CD4-positive, alpha-beta T cell treated with Interleukin-4 for 4 hours (primary cell): Measurements from ENCODE around the gene MYRF.

Experiments used
- DNase-seq: peaks from one replicate; pipeline ENCODE4 v3.0.0-alpha.2; 2020

Gene MYRF

DNA sequence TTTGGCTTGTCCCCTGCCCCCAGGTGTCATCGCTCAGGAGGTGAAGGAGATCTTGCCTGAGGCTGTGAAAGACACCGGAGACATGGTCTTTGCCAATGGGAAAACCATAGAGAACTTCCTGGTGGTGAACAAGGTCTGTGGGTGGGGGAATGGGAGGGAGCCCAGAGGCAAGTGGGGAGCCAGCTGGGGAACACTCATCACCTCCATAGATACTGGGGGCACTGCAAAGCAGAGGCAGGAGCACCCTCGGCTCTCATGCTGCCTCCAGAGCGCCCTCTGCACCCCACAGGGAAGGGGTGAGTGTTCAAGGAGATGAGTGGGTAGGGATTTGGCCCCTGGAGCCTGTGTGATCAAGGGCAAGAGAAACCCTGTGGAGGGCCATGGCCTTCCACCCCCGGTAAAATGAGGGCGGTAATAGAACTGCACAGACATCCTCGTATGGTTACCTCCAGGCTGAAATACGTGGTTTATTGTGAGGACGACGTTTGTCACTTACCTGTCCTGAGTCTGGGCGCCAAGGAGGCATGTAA is 26.0 kb downstream of the MYRF start:
- no peak for DNase-seq

DNA sequence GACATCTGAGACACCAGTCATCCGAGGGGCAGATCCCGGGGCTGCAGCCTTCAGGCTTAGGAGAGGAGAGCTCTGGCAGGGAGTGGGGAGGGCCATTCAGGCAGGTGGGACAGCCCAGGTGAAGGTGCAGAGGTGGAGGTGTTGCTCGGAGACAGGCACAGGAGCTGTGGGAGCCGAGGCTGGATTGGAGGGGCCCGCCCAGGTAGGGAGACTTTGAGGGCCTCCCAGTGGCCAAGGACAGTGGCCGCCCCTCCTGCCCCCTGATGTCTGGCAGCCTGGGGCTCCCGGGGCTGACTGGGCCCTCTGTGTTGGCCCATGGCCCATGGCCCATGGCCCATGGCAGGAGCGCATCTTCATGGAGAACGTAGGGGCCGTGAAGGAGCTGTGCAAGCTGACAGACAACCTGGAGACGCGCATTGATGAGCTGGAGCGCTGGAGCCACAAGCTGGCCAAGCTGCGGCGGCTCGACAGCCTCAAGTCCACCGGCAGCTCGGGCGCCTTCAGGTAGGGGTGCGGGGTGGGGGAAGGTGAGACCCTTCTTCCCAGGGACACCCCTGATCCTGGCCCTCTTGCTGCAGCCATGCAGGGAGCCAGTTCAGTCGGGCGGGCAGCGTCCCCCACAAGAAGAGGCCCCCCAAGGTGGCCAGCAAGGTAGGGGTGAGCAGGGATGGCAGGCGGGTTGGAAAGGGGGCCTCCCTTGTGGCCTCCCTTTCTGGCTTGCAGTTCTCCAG is 26.6 kb downstream of the MYRF start:
- no peak for DNase-seq

DNA sequence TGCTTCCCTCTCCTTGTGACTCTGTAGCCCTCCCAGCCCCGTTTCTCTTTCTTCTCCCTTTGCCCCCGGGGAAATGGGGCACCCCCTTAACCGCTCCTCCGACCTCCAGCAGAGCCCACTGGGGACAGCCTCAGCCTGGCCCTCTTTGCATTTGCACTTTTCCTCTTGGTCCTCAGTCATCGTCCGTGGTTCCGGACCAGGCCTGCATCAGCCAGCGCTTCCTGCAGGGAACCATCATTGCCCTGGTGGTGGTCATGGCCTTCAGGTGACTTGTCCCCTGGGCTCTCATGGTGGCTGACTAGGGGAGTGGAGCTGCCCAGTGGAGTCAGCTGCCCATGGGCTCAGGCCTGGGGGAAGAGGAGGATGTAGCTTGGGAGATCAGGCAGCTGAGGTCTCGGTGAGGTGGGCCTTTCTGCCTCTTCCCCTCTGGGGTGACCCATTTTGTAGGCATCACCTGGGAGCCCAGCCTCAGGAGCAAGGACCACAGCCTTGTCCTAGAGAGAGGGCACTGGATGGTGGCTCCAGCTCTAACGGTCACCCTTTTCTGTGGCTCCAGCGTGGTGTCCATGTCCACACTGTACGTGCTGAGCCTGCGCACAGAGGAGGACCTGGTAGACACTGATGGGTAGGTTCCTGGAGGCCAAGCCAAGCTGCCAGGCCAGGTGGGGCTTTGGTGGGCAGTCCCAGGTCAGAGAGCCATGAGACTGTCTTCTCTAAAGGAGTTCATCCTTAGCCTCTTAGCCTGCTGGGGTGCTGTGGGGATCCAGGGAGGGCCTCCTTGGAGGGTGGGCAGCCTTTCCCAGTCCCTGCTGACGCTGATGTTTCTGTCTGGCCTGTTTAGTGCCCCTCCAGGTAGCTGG is 27.5 kb downstream of the MYRF start:
- no peak for DNase-seq

- no peak for DNase-seq
Measured at GRCh38 chr11:61780581-61781162, 28.2 kb downstream of the MYRF start.

- DNase-seq, result no peak
Measured at GRCh38 chr11:61781585-61781984, 29.1 kb downstream of the MYRF start.

DNA sequence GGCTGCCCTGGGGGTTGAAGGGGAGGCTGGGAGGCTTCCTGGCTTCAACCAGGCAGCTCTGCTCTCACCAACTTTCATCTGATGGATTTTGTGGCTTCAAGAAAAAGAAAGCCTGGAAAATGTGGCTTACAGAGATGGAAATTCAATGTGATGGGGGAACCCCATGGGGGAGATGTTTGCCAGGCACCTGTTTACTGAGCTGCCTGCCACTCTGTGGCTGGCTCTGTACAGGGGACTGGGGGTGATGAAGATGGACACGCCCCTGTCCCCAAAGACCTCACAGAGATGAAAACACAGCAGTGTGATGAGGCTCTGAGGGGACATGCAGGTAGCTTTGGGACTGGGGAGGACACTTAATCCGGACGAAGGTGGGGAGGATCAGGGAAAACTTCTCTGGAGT is 29.9 kb downstream of the MYRF start:
- DNase-seq, result no peak

GRCh38 chr11:61782841-61783240 is 30.4 kb downstream of the MYRF start:
- DNase-seq, result no peak

GRCh38 chr11:61783717-61784505 is 31.5 kb downstream of the MYRF start:
- no peak for DNase-seq

DNA sequence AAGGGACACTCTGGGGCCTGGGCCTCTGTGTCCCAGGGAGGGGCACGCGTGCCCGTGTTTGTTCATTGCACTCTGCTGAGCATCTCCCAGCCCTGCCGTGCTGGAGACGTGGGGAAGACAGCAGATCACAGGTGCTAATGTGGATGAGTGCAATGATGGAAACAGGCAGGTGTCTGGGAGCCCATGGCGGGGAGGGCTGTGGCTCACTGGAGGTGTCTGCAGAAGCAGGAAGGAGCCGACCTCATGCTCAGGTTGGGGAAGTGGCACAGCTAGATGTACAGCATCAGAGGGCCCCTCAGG is 32.0 kb downstream of the MYRF start:
- no peak for DNase-seq

GRCh38 chr11:61785837-61786402 is 33.5 kb downstream of the MYRF start:
- DNase-seq, result no peak

DNA sequence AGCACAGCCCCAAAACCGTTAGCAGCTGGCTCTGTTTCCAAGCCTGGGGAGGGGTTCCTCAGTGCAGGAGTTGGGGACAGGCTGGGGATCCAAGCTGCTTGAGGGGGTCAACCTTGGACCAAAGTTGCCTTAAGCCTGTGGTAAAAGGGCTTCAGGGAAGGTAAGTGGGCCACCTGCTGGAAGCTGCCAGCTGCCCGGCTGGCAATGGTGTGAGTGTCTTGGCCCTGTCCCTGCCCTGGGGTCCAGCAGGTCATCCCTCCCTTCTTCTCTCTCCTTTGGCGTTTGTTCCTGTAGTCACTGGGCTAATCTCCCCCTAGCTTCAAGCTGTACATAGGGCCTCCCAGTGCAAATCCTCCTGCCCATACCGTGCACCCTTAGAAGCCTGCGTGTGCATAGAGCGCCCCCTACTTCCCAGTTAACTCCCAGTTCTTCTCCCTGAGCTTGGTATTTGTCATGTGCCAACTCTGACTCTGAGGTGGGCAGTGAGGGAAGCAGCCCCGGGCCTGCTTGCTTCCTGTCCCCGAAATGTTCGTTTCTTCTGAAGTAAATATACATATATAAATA is 35.6 kb downstream of the MYRF start:
- DNase-seq, result no peak

- no peak for DNase-seq
Measured at GRCh38 chr11:61791737-61792309, 39.4 kb downstream of the MYRF start.

DNA sequence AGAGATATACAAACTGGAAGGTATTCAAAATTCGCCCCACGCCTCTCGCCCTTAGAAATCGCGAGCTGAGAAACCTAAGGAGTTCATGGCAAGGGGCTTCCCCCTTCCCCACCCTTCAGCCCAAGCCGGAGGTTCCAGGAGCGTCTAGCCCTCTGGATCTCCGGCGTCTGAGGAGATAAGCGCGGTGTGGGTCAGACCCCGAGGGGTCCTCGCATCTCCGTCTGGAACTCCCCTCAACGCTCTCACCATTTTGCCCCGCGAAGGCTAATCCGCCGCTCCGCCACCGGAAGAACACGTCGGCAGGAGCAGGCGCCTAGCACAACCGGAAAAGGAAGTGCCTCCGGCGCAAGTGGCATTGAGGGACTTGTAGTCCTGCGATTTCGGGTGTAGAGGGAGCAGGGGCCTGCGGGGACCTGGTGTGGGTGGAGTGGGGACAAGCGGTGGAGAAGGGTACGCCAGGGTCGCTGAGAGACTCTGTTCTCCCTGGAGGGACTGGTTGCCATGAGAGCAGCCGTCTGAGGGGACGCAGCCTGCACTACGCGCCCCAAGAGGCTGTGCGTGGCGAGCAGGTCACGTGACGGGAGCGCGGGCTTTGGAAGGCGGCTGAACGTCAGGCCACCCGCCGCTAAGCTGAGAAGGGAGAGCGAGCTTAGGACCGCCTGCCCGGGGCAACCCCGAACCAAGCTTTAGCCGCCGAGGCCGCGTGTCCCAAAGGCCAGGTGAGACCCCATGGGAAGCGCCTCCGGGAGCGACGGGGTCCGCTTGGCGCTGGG is 40.1 kb downstream of the MYRF start, which contains the start of the genes FEN1 and TMEM258:
Gene FEN1, plus strand, starts transcription at position 602 of the 773 bp plus-strand sequence. CDS start 2,451 bp downstream, outside the sequence.
Gene TMEM258, minus strand, starts transcription at position 290 of the 773 bp plus-strand sequence. Its CDS starts 41 bp downstream, at position 249.
- DNase-seq, result peak; percentile 85

DNA sequence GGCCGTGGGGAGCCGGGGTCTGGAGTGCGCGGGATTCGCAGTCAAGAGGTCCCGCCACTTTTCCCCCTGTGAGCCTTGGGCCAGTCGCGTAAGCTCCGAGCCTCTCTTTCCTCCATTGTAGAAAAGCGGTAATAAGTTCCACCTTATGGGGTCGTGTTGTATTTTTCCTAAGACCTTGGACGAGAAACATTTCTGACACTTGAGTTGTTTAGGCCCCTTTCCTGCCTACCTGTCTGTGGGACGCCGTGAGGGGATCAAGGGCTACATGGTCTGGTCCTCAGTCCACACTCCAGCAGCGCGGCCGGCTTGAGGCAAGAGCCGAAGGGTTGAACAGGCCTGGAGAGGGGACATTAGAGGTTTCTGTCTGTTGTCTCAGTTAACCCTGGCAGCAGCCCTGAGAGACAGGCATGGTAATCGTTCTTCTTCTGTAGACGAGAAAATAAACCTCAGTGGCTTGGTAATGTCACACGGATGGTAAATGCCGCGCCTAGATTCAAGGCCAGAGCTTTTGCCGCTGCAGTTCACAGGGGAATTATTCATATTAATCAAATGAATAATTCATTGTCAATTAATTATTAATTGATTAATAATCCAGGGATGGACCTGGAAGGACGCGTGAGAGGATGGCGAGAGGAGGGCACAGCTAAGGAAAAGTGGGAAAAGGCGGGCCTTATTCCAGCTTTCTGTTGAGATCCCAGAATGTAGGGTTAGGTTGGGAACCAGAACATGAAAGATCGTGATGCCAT is 40.8 kb downstream of the MYRF start:
- no peak for DNase-seq

- no peak for DNase-seq
Measured at GRCh38 chr11:61793829-61794204, 41.4 kb downstream of the MYRF start.

GRCh38 chr11:61794579-61794978 is 42.1 kb downstream of the MYRF start:
- no peak for DNase-seq

DNA sequence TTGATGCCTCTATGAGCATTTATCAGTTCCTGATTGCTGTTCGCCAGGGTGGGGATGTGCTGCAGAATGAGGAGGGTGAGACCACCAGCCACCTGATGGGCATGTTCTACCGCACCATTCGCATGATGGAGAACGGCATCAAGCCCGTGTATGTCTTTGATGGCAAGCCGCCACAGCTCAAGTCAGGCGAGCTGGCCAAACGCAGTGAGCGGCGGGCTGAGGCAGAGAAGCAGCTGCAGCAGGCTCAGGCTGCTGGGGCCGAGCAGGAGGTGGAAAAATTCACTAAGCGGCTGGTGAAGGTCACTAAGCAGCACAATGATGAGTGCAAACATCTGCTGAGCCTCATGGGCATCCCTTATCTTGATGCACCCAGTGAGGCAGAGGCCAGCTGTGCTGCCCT is 43.0 kb downstream of the MYRF start:
- no peak for DNase-seq

DNA sequence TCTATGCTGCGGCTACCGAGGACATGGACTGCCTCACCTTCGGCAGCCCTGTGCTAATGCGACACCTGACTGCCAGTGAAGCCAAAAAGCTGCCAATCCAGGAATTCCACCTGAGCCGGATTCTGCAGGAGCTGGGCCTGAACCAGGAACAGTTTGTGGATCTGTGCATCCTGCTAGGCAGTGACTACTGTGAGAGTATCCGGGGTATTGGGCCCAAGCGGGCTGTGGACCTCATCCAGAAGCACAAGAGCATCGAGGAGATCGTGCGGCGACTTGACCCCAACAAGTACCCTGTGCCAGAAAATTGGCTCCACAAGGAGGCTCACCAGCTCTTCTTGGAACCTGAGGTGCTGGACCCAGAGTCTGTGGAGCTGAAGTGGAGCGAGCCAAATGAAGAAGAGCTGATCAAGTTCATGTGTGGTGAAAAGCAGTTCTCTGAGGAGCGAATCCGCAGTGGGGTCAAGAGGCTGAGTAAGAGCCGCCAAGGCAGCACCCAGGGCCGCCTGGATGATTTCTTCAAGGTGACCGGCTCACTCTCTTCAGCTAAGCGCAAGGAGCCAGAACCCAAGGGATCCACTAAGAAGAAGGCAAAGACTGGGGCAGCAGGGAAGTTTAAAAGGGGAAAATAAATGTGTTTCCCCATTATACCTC is 43.6 kb downstream of the MYRF start:
- no peak for DNase-seq

DNA sequence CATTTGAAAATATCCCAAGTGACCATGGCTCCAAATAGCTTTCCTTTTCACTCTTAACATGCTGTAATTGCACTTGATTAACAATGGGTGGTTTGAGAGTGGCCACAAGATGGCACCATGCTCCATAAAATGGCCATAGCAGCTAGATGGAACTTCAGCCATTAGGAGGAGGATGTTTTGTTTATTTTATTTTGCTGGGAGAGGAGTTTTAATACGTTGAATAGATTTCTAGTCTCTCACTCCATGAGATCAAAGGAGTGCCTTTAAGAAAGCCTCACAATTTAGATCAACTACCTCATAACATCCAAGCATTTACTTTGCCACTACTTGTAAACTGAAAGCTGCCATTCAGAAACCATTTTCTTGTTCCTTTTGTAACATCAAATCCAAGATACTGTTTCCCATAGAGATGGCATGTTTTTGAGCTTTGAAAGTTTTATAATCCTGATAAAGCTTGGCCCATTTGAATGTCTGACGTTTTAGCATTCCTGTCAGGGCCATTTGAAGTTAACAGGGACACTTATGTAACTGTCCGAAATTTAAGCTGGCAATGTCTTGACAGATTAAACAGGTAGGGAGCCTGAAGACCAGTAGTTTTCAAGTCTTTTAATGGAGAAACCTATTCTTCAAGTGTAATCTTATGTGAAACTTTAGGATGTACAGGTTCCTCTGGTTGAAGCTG is 45.0 kb downstream of the MYRF start:
- peak; percentile 76 for DNase-seq
